WERI-Rb-1 (cell line): ENCODE data around the gene PNLIP.

Experiments used
- DNase-seq: peaks from one replicate; pipeline ENCODE4 v3.0.0-alpha.2; 2020
- H3K27ac ChIP-seq: fragments of 250-450 bp; sonication (Bioruptor Pico); 2 replicates; pipeline ENCODE4 v1.5.1; 2020; ENCODE audit warnings: mild to moderate bottlenecking, moderate library complexity
- H3K27me3 ChIP-seq: fragments of 250-450 bp; sonication (Bioruptor Pico); 2 replicates; pipeline ENCODE4 v1.5.1; 2021; ENCODE audit warnings: mild to moderate bottlenecking, low read depth, moderate library complexity; ENCODE audit not compliant: insufficient read depth, severe bottlenecking
- H3K36me3 ChIP-seq: fragments of 250-450 bp; sonication (Bioruptor Pico); 2 replicates; pipeline ENCODE4 v1.5.1; 2020; ENCODE audit warnings: mild to moderate bottlenecking, moderate library complexity
- H3K4me3 ChIP-seq: 2 replicates; pipeline ENCODE4 v1.5.1; 2011; ENCODE audit warnings: low read depth, mild to moderate bottlenecking, control low read depth, low read length
- H3K9me3 ChIP-seq: fragments of 250-450 bp; sonication (Bioruptor Pico); 2 replicates; pipeline ENCODE4 v1.5.1; 2021; ENCODE audit warnings: mild to moderate bottlenecking, moderate library complexity; ENCODE audit not compliant: severe bottlenecking
- TF ChIP-seq, protein P1 (sequence below): IDR thresholded peaks from 2 replicates; pipeline ENCODE4 v1.5.1; 2011; ENCODE audit warnings: low read depth, mild to moderate bottlenecking, control low read depth, inconsistent platforms, low read length

Gene PNLIP

DNA sequence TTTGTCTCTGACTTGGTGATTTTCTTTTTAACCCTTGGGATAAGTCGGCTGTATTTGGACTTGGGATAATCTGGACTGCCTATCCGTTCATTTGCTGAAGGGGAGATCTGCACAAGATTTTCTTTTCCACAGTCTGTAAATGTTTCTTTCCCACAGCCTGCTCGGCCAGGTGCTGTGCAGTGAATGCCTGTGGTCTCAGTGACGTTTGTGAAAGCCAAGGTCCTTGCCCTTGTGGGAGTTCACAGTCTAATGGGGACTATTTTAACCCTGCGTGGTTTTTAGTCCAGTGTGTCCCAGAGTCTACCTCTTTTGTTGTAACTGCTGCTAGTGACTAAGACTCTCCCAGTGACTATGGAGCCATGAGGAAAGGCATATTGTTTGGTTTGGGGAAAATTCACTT is 8.9 kb downstream of the PNLIP start:
- no peak overlapping the region for H3K4me3 ChIP-seq
- no peaks in the 10 kb centered on the region for H3K27me3 ChIP-seq
- DNase-seq, result no peak
- no peak overlapping the region for H3K27ac ChIP-seq
- H3K9me3 ChIP-seq, result peaks cover 3% of the 10 kb centered on the region
- H3K36me3 ChIP-seq, result no peaks in the 10 kb centered on the region
- TF ChIP-seq, protein P1, sequence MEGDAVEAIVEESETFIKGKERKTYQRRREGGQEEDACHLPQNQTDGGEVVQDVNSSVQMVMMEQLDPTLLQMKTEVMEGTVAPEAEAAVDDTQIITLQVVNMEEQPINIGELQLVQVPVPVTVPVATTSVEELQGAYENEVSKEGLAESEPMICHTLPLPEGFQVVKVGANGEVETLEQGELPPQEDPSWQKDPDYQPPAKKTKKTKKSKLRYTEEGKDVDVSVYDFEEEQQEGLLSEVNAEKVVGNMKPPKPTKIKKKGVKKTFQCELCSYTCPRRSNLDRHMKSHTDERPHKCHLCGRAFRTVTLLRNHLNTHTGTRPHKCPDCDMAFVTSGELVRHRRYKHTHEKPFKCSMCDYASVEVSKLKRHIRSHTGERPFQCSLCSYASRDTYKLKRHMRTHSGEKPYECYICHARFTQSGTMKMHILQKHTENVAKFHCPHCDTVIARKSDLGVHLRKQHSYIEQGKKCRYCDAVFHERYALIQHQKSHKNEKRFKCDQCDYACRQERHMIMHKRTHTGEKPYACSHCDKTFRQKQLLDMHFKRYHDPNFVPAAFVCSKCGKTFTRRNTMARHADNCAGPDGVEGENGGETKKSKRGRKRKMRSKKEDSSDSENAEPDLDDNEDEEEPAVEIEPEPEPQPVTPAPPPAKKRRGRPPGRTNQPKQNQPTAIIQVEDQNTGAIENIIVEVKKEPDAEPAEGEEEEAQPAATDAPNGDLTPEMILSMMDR, result no peak

DNA sequence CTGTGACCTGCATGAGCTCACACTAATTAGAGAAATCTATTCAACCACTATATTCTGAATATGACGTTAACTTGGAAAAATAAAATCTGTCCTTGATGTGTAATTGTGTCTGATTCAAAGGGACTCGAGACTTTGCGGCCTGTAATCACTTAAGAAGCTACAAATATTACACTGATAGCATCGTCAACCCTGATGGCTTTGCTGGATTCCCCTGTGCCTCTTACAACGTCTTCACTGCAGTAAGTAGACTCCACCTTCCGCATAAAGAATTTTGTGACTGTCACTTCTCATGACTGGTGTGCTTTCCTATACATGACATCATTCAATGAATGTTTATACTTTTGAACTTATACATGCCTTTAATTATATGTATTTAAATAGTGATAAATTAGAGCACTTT is 10.1 kb downstream of the PNLIP start:
- no peak overlapping the region for H3K4me3 ChIP-seq
- H3K27ac ChIP-seq, result no peak overlapping the region
- no peaks in the 10 kb centered on the region for H3K36me3 ChIP-seq

GRCh38 chr10:116557305-116557880 is 11.7 kb downstream of the PNLIP start:
- TF ChIP-seq, protein P1, result no peak
- no peak for DNase-seq
- Histone ChIP-seq H3K4me3 (no peak overlapping the region), H3K27ac (no peak overlapping the region), H3K27me3 (no peaks in the 10 kb centered on the region), H3K9me3 (peaks cover 3% of the 10 kb centered on the region), H3K36me3 (no peaks in the 10 kb centered on the region)

More for the DNA sequence above, 10.1 kb downstream of the PNLIP start:
- Histone ChIP-seq H3K9me3 (peaks cover 3% of the 10 kb centered on the region), H3K27me3 (no peaks in the 10 kb centered on the region)
- no peak for DNase-seq
- TF ChIP-seq, protein P1, result no peak

GRCh38 chr10:116565534-116565933 is 19.8 kb downstream of the PNLIP start:
- Histone ChIP-seq H3K36me3 (no peaks in the 10 kb centered on the region), H3K4me3 (no peak overlapping the region), H3K27me3 (no peaks in the 10 kb centered on the region), H3K27ac (no peak overlapping the region), H3K9me3 (no peaks in the 10 kb centered on the region)
- DNase-seq, result no peak
- TF ChIP-seq, protein P1, result no peak

DNA sequence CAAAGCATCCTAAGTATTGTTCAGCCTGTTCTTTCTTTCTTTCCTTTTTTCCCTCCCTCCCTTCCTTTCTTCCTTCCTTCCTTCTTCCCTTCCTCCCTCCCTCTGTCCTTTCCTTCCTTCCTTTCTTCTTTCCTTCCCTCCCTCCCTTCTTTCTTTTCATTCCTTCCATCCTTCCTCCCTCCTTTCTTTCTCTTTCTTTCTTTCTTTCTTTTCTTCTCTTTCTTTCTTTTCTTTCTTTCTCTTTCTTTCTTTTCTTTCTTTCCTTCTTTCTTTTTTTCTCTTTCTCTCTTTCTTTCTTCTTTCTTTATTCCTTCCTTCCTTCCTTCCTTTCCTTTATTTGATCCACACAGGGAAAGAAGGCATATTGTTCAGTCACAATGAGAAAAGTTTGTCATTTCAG is 21.2 kb downstream of the PNLIP start:
- TF ChIP-seq, protein P1, result no peak
- no peaks in the 10 kb centered on the region for H3K9me3 ChIP-seq
- no peak for DNase-seq
- H3K4me3 ChIP-seq, result no peak overlapping the region
- no peaks in the 10 kb centered on the region for H3K36me3 ChIP-seq
- no peaks in the 10 kb centered on the region for H3K27me3 ChIP-seq
- no peak overlapping the region for H3K27ac ChIP-seq

- no peaks in the 10 kb centered on the region for H3K27me3 ChIP-seq
- DNase-seq, result no peak
- H3K27ac ChIP-seq, result no peak overlapping the region
- H3K9me3 ChIP-seq, result no peaks in the 10 kb centered on the region
- TF ChIP-seq, protein P1, result no peak
- H3K4me3 ChIP-seq, result no peak overlapping the region
- H3K36me3 ChIP-seq, result no peaks in the 10 kb centered on the region
Observed at GRCh38 chr10:116567335-116567734, 21.6 kb downstream of the PNLIP start.
